Kidney epithelial cell (primary cell): ENCODE data around the gene UQCRQ. TPM values are rescaled to one million over a fixed set of nuclear protein-coding genes. Genes with fewer than 3 reads are reported as not detected.

Source experiments
- DNase-seq: peaks from one replicate; pipeline ENCODE4 v3.0.0-alpha.2; 2010; ENCODE audit warnings: low read depth
- H3K27me3 ChIP-seq: 2 replicates; pipeline ENCODE4 v1.6.0; 2011; ENCODE audit warnings: low read length; ENCODE audit not compliant: control insufficient read depth, insufficient read depth
- H3K36me3 ChIP-seq: 2 replicates; pipeline ENCODE4 v1.5.1; 2011; ENCODE audit warnings: low read length; ENCODE audit not compliant: control insufficient read depth, insufficient read depth
- H3K4me3 ChIP-seq: 2 replicates; pipeline ENCODE4 v1.5.1; 2011; ENCODE audit warnings: low read depth, mild to moderate bottlenecking, control low read depth, low read length
- total RNA-seq: library from RNA; depleted of rRNA; stranded (reverse); fragments of >200 nt; gene quantifications from 2 replicates; pipeline ENCODE4 v1.2.3, GENCODE V29; 2015
- TF ChIP-seq, protein P1 (sequence below): IDR thresholded peaks from 2 replicates; pipeline ENCODE4 v1.5.1; 2011; ENCODE audit warnings: mild to moderate bottlenecking, moderate library complexity, low read length, control low read depth, inconsistent platforms; ENCODE audit not compliant: insufficient read depth, poor library complexity, severe bottlenecking

The UQCRQ gene
- total RNA-seq, 1 donor from 2014 or later: 154 TPM

DNA sequence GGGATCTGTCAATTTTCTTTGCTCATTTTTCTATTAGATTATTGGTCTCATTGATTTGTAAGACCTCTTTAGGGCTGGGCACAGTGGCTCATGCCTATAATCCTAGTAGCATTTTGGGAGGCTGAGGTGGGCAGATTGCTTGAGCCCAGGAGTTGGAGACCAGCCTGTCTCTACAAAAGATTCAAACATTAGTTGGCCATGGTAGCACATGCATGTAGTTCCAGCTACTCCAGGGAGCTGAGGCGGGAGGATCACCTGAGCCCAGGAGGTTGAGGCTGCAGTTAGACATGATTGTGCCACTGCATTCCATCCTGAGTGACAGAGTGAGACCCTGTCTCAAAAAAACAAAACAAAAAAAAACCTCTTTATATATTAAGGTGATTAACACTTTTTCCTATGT, 29.6 kb upstream of the UQCRQ start:
- H3K4me3 ChIP-seq: no peak overlapping the region
- no peaks in the 10 kb centered on the region for H3K27me3 ChIP-seq
- TF ChIP-seq, protein P1, sequence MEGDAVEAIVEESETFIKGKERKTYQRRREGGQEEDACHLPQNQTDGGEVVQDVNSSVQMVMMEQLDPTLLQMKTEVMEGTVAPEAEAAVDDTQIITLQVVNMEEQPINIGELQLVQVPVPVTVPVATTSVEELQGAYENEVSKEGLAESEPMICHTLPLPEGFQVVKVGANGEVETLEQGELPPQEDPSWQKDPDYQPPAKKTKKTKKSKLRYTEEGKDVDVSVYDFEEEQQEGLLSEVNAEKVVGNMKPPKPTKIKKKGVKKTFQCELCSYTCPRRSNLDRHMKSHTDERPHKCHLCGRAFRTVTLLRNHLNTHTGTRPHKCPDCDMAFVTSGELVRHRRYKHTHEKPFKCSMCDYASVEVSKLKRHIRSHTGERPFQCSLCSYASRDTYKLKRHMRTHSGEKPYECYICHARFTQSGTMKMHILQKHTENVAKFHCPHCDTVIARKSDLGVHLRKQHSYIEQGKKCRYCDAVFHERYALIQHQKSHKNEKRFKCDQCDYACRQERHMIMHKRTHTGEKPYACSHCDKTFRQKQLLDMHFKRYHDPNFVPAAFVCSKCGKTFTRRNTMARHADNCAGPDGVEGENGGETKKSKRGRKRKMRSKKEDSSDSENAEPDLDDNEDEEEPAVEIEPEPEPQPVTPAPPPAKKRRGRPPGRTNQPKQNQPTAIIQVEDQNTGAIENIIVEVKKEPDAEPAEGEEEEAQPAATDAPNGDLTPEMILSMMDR: no peak
- no peak for DNase-seq
- no peaks in the 10 kb centered on the region for H3K36me3 ChIP-seq

DNA sequence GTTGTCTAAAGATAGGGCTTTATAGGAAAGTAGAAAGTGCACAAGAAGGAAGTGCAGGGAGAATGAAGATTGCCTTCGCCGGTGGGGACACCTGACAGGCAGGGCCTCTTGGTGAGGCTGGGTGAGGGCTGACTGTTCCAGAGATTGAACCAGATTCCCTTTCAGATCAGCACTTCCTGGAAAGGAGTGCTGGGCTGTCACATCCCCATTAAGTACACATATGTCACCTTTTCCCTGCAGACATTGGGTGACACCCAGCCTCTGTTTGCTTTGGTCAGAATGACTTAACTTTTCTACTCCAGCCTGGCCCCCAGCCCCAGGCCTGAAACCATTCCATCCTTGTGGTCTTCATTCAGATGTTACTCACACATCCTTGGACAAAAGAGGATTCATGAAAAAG, 28.6 kb upstream of the UQCRQ start:
- Histone ChIP-seq H3K27me3 (no peaks in the 10 kb centered on the region), H3K36me3 (no peaks in the 10 kb centered on the region), H3K4me3 (no peak overlapping the region)
- no peak for DNase-seq
- TF ChIP-seq, protein P1: no peak

DNA sequence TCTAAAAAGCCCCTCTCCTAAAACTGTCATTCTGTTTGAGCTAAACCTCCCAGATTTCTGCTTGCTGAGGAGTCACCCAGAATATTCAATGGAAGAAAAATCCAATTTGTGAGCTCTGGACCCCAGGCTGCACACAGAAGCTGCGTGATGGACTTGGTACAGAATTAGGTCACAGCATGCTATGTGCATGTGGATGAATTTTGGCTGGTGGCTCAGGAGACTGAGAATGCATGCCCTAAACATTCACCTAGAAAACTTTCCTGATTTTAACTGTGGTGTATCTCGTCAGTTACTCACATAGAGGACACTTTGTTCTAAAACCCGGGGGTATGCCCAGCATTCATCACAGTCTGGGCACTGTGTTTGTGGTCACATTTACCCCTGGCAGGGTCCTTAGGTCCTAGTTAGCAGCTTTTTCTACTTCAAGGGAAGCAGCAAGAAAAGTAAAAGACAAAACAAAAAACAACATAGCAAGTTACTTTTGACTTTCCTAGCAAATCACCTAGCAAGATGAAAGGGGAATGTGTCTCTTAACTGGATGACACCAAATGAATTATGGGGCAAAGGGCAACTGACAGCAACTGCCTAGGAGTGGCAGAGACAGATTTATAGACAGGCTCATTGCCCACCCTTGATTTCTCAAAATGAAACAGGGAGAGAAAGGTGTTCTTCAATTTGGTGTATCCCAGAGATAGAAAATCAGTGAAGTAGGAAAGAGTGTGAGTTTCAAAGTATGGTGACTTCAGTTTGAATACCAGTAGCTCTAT, 27.7 kb upstream of the UQCRQ start:
- no peak for DNase-seq
- H3K36me3 ChIP-seq: no peaks in the 10 kb centered on the region
- TF ChIP-seq, protein P1: no peak
- H3K4me3 ChIP-seq: no peak overlapping the region
- H3K27me3 ChIP-seq: no peaks in the 10 kb centered on the region

DNA sequence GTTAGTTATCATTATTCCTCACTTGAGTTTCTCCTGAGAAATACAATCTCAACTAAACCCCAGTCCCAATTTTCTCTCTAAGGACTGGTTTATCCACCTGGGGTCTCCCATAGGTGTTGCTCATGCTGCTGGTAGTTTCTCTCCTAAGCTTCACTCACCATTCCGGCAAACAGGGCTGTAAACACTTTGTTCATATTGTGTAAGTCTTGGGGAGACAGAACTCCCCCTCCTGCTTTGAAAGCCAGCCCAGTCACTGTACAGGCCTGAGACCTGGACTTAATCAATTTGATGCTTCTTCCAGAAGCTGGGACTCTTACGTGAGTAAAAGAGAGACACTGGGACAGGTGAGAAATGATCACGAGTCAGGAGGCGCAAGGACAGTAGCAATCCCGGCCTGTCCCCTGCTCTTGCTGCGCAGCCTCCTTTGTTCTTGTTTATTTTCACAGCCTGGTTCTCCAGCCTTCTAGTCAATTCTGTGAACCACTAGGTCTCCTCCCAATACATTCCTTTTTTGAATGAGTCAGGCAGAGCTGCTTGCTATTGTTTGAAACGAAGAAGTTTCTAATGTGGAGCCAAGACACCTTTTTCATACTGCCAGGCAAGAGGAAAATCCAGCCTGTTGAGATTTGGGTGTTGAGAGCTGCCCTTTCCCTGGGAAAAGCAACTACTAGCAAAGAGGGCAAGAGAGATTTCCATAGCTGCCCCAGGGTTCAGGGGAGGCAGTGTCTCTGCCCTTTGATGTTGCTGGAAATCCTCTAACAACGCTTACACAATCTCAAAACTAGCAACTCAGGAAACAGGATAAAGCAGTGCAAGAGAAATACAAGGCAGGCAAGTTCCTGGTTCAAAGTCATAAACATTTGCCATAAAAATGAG, 26.8 kb upstream of the UQCRQ start:
- TF ChIP-seq, protein P1: no peak
- Histone ChIP-seq H3K36me3 (no peaks in the 10 kb centered on the region), H3K27me3 (no peaks in the 10 kb centered on the region), H3K4me3 (no peak overlapping the region)
- DNase-seq: peak; percentile 48

DNA sequence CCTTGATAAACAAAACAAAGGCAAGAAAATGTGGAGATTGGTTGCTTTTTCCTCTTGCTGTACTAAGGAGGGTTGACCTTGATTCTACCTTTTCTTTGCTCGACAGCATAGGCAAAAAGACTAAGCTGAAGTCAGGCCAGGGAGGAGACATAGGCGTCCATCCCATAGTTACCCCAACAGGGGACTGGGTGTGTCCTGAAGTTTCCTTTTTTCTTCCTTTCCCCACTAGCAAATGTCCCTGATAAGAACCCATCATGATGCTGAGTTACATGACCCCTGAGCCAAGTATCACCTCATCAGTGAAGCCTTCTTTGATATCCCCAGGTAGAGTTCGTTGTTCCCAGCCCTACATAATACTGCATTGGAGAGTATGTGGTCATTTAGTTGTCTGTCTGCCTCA, 26.1 kb upstream of the UQCRQ start:
- no peak overlapping the region for H3K4me3 ChIP-seq
- no peak for DNase-seq
- H3K27me3 ChIP-seq: no peaks in the 10 kb centered on the region
- no peaks in the 10 kb centered on the region for H3K36me3 ChIP-seq
- TF ChIP-seq, protein P1: no peak
